ENCODE data around the gene NCF4. TPM values are rescaled to one million over a fixed set of nuclear protein-coding genes. Genes with fewer than 3 reads are reported as not detected.

NCF4 gene
- total RNA-seq, 1 experiment from 2014 or later: not detected

- H3K4ac ChIP-seq (ENCODE audit: low read depth, low read length): no peak overlapping the region
- H4K5ac ChIP-seq (ENCODE audit: insufficient read length, low read depth, low read length): no peak overlapping the region
- H3K4me3 Mint-ChIP-seq: no peak overlapping the region
- no peak overlapping the region for H3K4me2 ChIP-seq (ENCODE audit: insufficient read depth, insufficient read length, low read length)
- peaks cover 7 to 17% of the 10 kb centered on the region in 2 experiments for H3K4me1 Mint-ChIP-seq
- H3K79me2 ChIP-seq (ENCODE audit: insufficient read depth, low read length): no peaks in the 10 kb centered on the region; the same call in 1 of the 2 replicates
- no peaks in the 10 kb centered on the region for H3K79me1 ChIP-seq (ENCODE audit: insufficient read depth, low read depth, low read length, poor library complexity, severe bottlenecking)
- no peak overlapping the region for H2AFZ ChIP-seq (ENCODE audit: low read length)
- H3K23me2 ChIP-seq (ENCODE audit: insufficient read length, low read depth, low read length, poor library complexity, severe bottlenecking): no peaks in the 10 kb centered on the region
- H3K23ac ChIP-seq (ENCODE audit: insufficient read length, low read depth, low read length): no peak overlapping the region
- no peak overlapping the region for H2BK15ac ChIP-seq (ENCODE audit: low read depth, low read length)
- H3K18ac ChIP-seq (ENCODE audit: insufficient read length, low read depth, low read length): no peak overlapping the region
- no peaks in the 10 kb centered on the region for H3K27me3 ChIP-seq (ENCODE audit: insufficient read depth, low read length)
- no peak overlapping the region for H3K56ac ChIP-seq (ENCODE audit: insufficient read length, low read depth, low read length)
- no peak overlapping the region for H2BK20ac ChIP-seq (ENCODE audit: low read depth, low read length, poor library complexity, severe bottlenecking)
- H4K8ac ChIP-seq (replicated peaks; ENCODE audit: insufficient read length, low read depth, low read length): no peak overlapping the region
- H3K9ac ChIP-seq (ENCODE audit: extremely low read depth, insufficient read length, low read length): no peak overlapping the region
- no peak overlapping the region for H2BK120ac ChIP-seq (ENCODE audit: low read depth, low read length, poor library complexity, severe bottlenecking)
- H3K27ac Mint-ChIP-seq: no peak overlapping the region
- peaks cover 35% of the 10 kb centered on the region for H3K27me3 Mint-ChIP-seq (ENCODE audit: low read depth)
- H4K20me1 ChIP-seq (ENCODE audit: control insufficient read depth, insufficient read depth, insufficient read length): no peaks in the 10 kb centered on the region
- no peak overlapping the region for H3T11ph ChIP-seq (ENCODE audit: low read length)
- H2AK5ac ChIP-seq (ENCODE audit: insufficient read length, low read length): no peak overlapping the region
- no peak overlapping the region for H3K27ac ChIP-seq (ENCODE audit: insufficient read length, low read depth, low read length)
- no peak for DNase-seq
- no CpG with 5 or more reads among the region's 2 CpGs for WGBS (ENCODE audit: extremely low coverage, insufficient read length, low lambda C conversion rate)
- H2BK12ac ChIP-seq (ENCODE audit: insufficient read length, low read depth, low read length): no peak overlapping the region
- H3K4me1 ChIP-seq (ENCODE audit: insufficient read depth, low read length): no peaks in the 10 kb centered on the region
- no peaks in the 10 kb centered on the region for H3K36me3 Mint-ChIP-seq (ENCODE audit: insufficient read depth in 1 of 3, low read depth in 3 of 3)
- H3K9me3 ChIP-seq (ENCODE audit: control insufficient read depth, low read depth, low read length): no peaks in the 10 kb centered on the region
- H4K91ac ChIP-seq (ENCODE audit: insufficient read length, low read depth, low read length): no peak overlapping the region
- no peak for TF ChIP-seq CTCF (conservative IDR thresholded peaks at IDR 0.05)
- no peak overlapping the region for H2BK5ac ChIP-seq (ENCODE audit: insufficient read length, low read length)
- no peak overlapping the region for H3K14ac ChIP-seq (ENCODE audit: insufficient read depth, low read length)
- H3K9me3 Mint-ChIP-seq: no peaks in the 10 kb centered on the region
These were observed 30.2 kb upstream of the NCF4 start for GRCh38 chr22:36830601-36831000.
